Measurements from ENCODE around the gene TLE4.

TLE4 gene

GRCh38 chr9:79623799-79624721 is 52.3 kb downstream of the TLE4 start:
- no peak overlapping the region for H3K4me3 ChIP-seq (replicated peaks; ENCODE audit: insufficient read depth, low read length)
- H3K27ac ChIP-seq (replicated peaks), result peak overlapping the region; percentile 50
- DNase-seq (ENCODE audit: low read depth in 1 of 2, low spot score in 1 of 2), result peak; percentile 77 to 85
- TF ChIP-seq, protein P1, sequence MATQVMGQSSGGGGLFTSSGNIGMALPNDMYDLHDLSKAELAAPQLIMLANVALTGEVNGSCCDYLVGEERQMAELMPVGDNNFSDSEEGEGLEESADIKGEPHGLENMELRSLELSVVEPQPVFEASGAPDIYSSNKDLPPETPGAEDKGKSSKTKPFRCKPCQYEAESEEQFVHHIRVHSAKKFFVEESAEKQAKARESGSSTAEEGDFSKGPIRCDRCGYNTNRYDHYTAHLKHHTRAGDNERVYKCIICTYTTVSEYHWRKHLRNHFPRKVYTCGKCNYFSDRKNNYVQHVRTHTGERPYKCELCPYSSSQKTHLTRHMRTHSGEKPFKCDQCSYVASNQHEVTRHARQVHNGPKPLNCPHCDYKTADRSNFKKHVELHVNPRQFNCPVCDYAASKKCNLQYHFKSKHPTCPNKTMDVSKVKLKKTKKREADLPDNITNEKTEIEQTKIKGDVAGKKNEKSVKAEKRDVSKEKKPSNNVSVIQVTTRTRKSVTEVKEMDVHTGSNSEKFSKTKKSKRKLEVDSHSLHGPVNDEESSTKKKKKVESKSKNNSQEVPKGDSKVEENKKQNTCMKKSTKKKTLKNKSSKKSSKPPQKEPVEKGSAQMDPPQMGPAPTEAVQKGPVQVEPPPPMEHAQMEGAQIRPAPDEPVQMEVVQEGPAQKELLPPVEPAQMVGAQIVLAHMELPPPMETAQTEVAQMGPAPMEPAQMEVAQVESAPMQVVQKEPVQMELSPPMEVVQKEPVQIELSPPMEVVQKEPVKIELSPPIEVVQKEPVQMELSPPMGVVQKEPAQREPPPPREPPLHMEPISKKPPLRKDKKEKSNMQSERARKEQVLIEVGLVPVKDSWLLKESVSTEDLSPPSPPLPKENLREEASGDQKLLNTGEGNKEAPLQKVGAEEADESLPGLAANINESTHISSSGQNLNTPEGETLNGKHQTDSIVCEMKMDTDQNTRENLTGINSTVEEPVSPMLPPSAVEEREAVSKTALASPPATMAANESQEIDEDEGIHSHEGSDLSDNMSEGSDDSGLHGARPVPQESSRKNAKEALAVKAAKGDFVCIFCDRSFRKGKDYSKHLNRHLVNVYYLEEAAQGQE (IDR thresholded peaks at IDR 0.05; ENCODE audit: insufficient replicate concordance, low read depth), result no peak
- no peak for TF ChIP-seq GABPA (IDR thresholded peaks at IDR 0.05; ENCODE audit: low read depth)
- TF ChIP-seq SPI1 (IDR thresholded peaks at IDR 0.05; ENCODE audit: borderline replicate concordance, low read depth), result peak; percentile 70; the same call in 1 of the 2 replicates
- TF ChIP-seq POLR2AphosphoS5 (IDR thresholded peaks at IDR 0.05; ENCODE audit: low read depth), result no peak
- TF ChIP-seq CTCF (IDR thresholded peaks at IDR 0.05; ENCODE audit: insufficient read depth, low read length), result no peak
- no peaks in the 10 kb centered on the region for H3K27me3 ChIP-seq (ENCODE audit: insufficient read depth, poor library complexity, severe bottlenecking)

GRCh38 chr9:79629721-79630120 is 58.0 kb downstream of the TLE4 start:
- Histone ChIP-seq H3K27ac (replicated peaks) (no peak overlapping the region), H3K27me3 (ENCODE audit: insufficient read depth, poor library complexity, severe bottlenecking) (no peaks in the 10 kb centered on the region), H3K4me3 (replicated peaks; ENCODE audit: insufficient read depth, low read length) (no peak overlapping the region)
- DNase-seq (ENCODE audit: low read depth in 1 of 2, low spot score in 1 of 2), result no peak
- TF ChIP-seq GABPA (IDR thresholded peaks at IDR 0.05; ENCODE audit: low read depth), result no peak
- TF ChIP-seq, protein P1 (IDR thresholded peaks at IDR 0.05; ENCODE audit: insufficient replicate concordance, low read depth), result no peak
- TF ChIP-seq POLR2AphosphoS5 (IDR thresholded peaks at IDR 0.05; ENCODE audit: low read depth), result no peak
- no peak for TF ChIP-seq SPI1 (IDR thresholded peaks at IDR 0.05; ENCODE audit: borderline replicate concordance, low read depth)
- no peak for TF ChIP-seq CTCF (IDR thresholded peaks at IDR 0.05; ENCODE audit: insufficient read depth, low read length)

GRCh38 chr9:79630521-79631403 is 59.0 kb downstream of the TLE4 start:
- DNase-seq (ENCODE audit: low read depth in 1 of 2, low spot score in 1 of 2), result no peak
- Histone ChIP-seq H3K27me3 (ENCODE audit: insufficient read depth, poor library complexity, severe bottlenecking) (no peaks in the 10 kb centered on the region), H3K4me3 (replicated peaks; ENCODE audit: insufficient read depth, low read length) (no peak overlapping the region), H3K27ac (replicated peaks) (no peak overlapping the region)
- TF ChIP-seq, protein P1 (IDR thresholded peaks at IDR 0.05; ENCODE audit: insufficient replicate concordance, low read depth), result no peak
- TF ChIP-seq POLR2AphosphoS5 (IDR thresholded peaks at IDR 0.05; ENCODE audit: low read depth) (no peak), GABPA (IDR thresholded peaks at IDR 0.05; ENCODE audit: low read depth) (no peak), CTCF (IDR thresholded peaks at IDR 0.05; ENCODE audit: insufficient read depth, low read length) (no peak), SPI1 (IDR thresholded peaks at IDR 0.05; ENCODE audit: borderline replicate concordance, low read depth) (no peak)

All from HL-60 (cell line).